ENCODE measurements around the gene TERB1. TPM values are rescaled to one million over a fixed set of nuclear protein-coding genes. Genes with fewer than 3 reads are reported as not detected.

The TERB1 gene
- total RNA-seq, 1 donor from 2014 or later, result 0.58 TPM

GRCh38 chr16:66714654-66715307 lies 86.6 kb downstream of the TERB1 start:
- intact Hi-C loops (cut with DNase I), result no loop called here
- ATAC-seq (no peak), DNase-seq (ENCODE audit: low spot score) (no peak)

GRCh38 chr16:66714062-66714461 lies 87.3 kb downstream of the TERB1 start:
- ATAC-seq (no peak), DNase-seq (ENCODE audit: low spot score) (no peak)
- intact Hi-C loops (cut with DNase I), result no loop called here

- DNase-seq (ENCODE audit: low spot score) (no peak), ATAC-seq (no peak)
- intact Hi-C loops (cut with DNase I), result no loop called here
Observed at GRCh38 chr16:66713076-66713475, 88.3 kb downstream of the TERB1 start.

- ATAC-seq (no peak), DNase-seq (ENCODE audit: low spot score) (no peak)
- intact Hi-C loops (cut with DNase I), result no loop called here
Observed at GRCh38 chr16:66712512-66712911, 88.9 kb downstream of the TERB1 start.

- ATAC-seq, result no peak
- intact Hi-C loops (cut with DNase I), result no loop called here
- DNase-seq (ENCODE audit: low spot score), result no peak
Observed at GRCh38 chr16:66711581-66711980, 89.8 kb downstream of the TERB1 start.

- intact Hi-C loops (cut with DNase I), result no loop called here
- ATAC-seq (no peak), DNase-seq (ENCODE audit: low spot score) (peak; percentile 40)
Observed at GRCh38 chr16:66706506-66706880, 94.9 kb downstream of the TERB1 start.

GRCh38 chr16:66705790-66706505 lies 95.4 kb downstream of the TERB1 start:
- ATAC-seq, result peak; percentile 76
- intact Hi-C loops (cut with DNase I), result no loop called here
- peak; percentile 72 for DNase-seq (ENCODE audit: low spot score)

Other genes with a start within 250 kb of the TERB1 start
- 36.9 TPM for gene CKLF, start 249.0 kb downstream of the TERB1 start, total RNA-seq
- 6.2 TPM for gene CMTM1, start 235.1 kb downstream of the TERB1 start, total RNA-seq
- gene CMTM2, start 222.1 kb downstream of the TERB1 start, total RNA-seq, result 1.5 TPM
- gene CMTM3, start 196.9 kb downstream of the TERB1 start, total RNA-seq, result 44.5 TPM
- gene CMTM4, start 104.8 kb downstream of the TERB1 start, total RNA-seq, result 17.8 TPM
- 205 TPM for gene DYNC1LI2, start 50.0 kb downstream of the TERB1 start, total RNA-seq
- gene NAE1, start 29.4 kb upstream of the TERB1 start, total RNA-seq, result 60.6 TPM
- not detected for gene CA7, start 42.8 kb upstream of the TERB1 start, total RNA-seq
- 17.6 TPM for gene PDP2, start 78.9 kb upstream of the TERB1 start, total RNA-seq
- gene CDH16, start 117.3 kb upstream of the TERB1 start, total RNA-seq, result not detected
- gene RRAD, start 124.0 kb upstream of the TERB1 start, total RNA-seq, result 6.2 TPM
- gene CIAO2B, start 132.8 kb upstream of the TERB1 start, total RNA-seq, result 69.7 TPM
- 27.8 TPM for gene CES2, start 133.9 kb upstream of the TERB1 start, total RNA-seq
- 0.71 TPM for gene CES3, start 159.7 kb upstream of the TERB1 start, total RNA-seq
- gene CES4A, start 187.0 kb upstream of the TERB1 start, total RNA-seq, result 13.2 TPM
- 60.3 TPM for gene CBFB, start 227.6 kb upstream of the TERB1 start, total RNA-seq

Data from sciatic nerve (tissue), 2 donors.